Upper lobe of right lung (tissue), 1 donor: ENCODE data around the gene UPK2. TPM values are rescaled to one million over a fixed set of nuclear protein-coding genes. Genes with fewer than 3 reads are reported as not detected.
A peak's percentile ranks its signal among the peaks of the same experiment; 100 is the strongest.
"Not testable (repeated sequence)": the region's sequence is repeated elsewhere in the genome, so short reads cannot be mapped to it uniquely, and the experiment has no call there.

Experiments
- ATAC-seq: fragments of 200-7000 bp; cut with Tn5 transposase; one replicate; pipeline ENCODE4 v1.9.1; 2020; ENCODE audit warnings: mild to moderate bottlenecking, moderate library complexity
- DNase-seq: peaks from one replicate; pipeline ENCODE4 v3.0.0-alpha.2; 2020
- H3K27ac ChIP-seq: fragments of 200-600 bp; one replicate; pipeline ENCODE4 v1.8.0; 2022
- H3K27me3 ChIP-seq: fragments of 200-600 bp; one replicate; pipeline ENCODE4 v1.8.0; 2022; ENCODE audit warnings: mild to moderate bottlenecking
- H3K36me3 ChIP-seq: fragments of 200-600 bp; one replicate; pipeline ENCODE4 v1.8.0; 2022
- H3K4me1 ChIP-seq: fragments of 200-600 bp; one replicate; pipeline ENCODE4 v1.8.0; 2022
- H3K4me3 ChIP-seq: fragments of 200-600 bp; one replicate; pipeline ENCODE4 v1.8.0; 2022; ENCODE audit warnings: mild to moderate bottlenecking
- H3K9me3 ChIP-seq: fragments of 200-600 bp; one replicate; pipeline ENCODE4 v1.8.0; 2022
- intact Hi-C: fragments of 100-400 bp; cut with DNase I; formaldehyde crosslinking; loops from one replicate; pipeline ENCODE4 v1.11.0; 2022
- total RNA-seq: library from RNA; stranded (reverse); fragmentation: NEBNext Ultra II Directional; extraction: Animal tissue kit (Norgen Biotek cat#: 25700); gene quantifications from one replicate; pipeline ENCODE4 v1.2.1, GENCODE V29; 2021
- TF ChIP-seq, protein P1 (sequence below): fragments of 200-600 bp; IDR thresholded peaks from one replicate; pipeline ENCODE4 v1.8.0; 2022; ENCODE audit warnings: antibody characterized with exemption
- donor health status: DM: no; HTN: yes; CAD: no; lungs with severe emphysema.

Gene UPK2
- total RNA-seq, 1 donor from 2014 or later: not detected

- no peaks in the 10 kb centered on the region for H3K27me3 ChIP-seq
- H3K36me3 ChIP-seq: no peaks in the 10 kb centered on the region
- TF ChIP-seq, protein P1, sequence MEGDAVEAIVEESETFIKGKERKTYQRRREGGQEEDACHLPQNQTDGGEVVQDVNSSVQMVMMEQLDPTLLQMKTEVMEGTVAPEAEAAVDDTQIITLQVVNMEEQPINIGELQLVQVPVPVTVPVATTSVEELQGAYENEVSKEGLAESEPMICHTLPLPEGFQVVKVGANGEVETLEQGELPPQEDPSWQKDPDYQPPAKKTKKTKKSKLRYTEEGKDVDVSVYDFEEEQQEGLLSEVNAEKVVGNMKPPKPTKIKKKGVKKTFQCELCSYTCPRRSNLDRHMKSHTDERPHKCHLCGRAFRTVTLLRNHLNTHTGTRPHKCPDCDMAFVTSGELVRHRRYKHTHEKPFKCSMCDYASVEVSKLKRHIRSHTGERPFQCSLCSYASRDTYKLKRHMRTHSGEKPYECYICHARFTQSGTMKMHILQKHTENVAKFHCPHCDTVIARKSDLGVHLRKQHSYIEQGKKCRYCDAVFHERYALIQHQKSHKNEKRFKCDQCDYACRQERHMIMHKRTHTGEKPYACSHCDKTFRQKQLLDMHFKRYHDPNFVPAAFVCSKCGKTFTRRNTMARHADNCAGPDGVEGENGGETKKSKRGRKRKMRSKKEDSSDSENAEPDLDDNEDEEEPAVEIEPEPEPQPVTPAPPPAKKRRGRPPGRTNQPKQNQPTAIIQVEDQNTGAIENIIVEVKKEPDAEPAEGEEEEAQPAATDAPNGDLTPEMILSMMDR: no peak
- intact Hi-C loops: no loop called here
- no peaks in the 10 kb centered on the region for H3K4me1 ChIP-seq
- no peaks in the 10 kb centered on the region for H3K9me3 ChIP-seq
- no peak for DNase-seq
- no peak for ATAC-seq
- no peak overlapping the region for H3K4me3 ChIP-seq
- H3K27ac ChIP-seq: no peak overlapping the region
These were observed 5.1 kb downstream of the UPK2 start for GRCh38 chr11:118961189-118961588.

DNA sequence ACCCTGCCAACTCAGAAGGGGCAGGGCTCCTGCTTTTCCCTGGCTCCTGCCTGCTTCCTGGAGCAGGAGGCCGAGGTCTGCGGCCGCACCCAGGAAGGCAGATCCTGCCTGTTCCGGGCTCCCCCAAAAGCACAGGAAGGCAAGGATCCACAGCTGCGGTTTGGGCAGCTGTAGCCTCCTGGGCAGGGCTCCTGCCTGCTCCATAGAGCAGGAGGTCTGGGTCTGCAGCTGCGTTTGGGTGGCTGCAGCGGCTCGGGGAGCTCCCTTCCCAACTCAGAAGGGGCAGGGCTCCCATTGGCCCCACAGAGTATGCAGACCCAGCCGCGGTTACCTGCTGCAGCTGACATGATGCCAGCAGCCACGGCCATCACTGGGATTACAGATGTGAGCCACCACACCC, 5.5 kb downstream of the UPK2 start:
- Histone ChIP-seq H3K4me1 (no peaks in the 10 kb centered on the region), H3K9me3 (no peaks in the 10 kb centered on the region), H3K27me3 (no peaks in the 10 kb centered on the region), H3K27ac (no peak overlapping the region), H3K36me3 (no peaks in the 10 kb centered on the region), H3K4me3 (no peak overlapping the region)
- intact Hi-C loops: no loop called here
- no peak for DNase-seq
- no peak for ATAC-seq
- TF ChIP-seq, protein P1: no peak

- H3K27me3 ChIP-seq, H3K4me3 ChIP-seq, H3K36me3 ChIP-seq, H3K4me1 ChIP-seq, DNase-seq, intact Hi-C loops, H3K9me3 ChIP-seq, H3K27ac ChIP-seq, ATAC-seq: not testable (repeated sequence)
These were observed 13.4 kb downstream of the UPK2 start for GRCh38 chr11:118969508-118969907.

DNA sequence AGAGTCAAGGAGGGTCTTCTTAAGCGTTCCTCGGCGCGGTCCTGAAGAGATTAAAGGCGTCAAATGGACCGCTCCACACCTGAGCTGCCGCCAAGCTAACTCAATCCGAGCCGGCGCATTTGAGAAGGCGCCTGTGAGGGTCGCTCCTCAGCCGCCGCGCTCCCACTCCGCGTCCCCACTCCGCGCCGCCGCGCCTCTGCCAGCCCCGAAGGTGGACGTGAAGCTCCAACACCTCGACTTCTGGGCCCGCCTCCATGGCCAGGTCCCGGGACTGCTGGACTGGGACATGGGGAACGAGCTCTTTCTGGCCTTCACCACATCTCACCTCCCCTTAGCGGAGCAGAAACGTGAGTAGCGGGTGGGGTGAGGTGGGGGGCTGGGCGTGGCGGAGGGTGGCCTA, 15.5 kb downstream of the UPK2 start, which contains the start of gene FOXR1:
FOXR1 (plus strand) TSS at position 116 of the 400 bp plus-strand sequence; CDS start at position 287, 171 bp downstream.
- intact Hi-C loops: no loop called here
- Histone ChIP-seq H3K4me3 (no peak within 1 kb of the TSS), H3K4me1 (no peaks in the 10 kb centered on the region), H3K27ac (no peak within 1 kb of the TSS), H3K9me3 (no peaks in the 10 kb centered on the region), H3K36me3 (no peaks in the 10 kb centered on the region), H3K27me3 (peaks cover 6% of the 10 kb centered on the region)
- no peak for DNase-seq
- no peak for ATAC-seq
- TF ChIP-seq, protein P1: no peak

GRCh38 chr11:118973985-118974384, 17.9 kb downstream of the UPK2 start:
- DNase-seq (no peak), ATAC-seq (peak; percentile 86)
- TF ChIP-seq, protein P1: no peak
- H3K27ac ChIP-seq: no peak overlapping the region
- H3K4me1 ChIP-seq: no peaks in the 10 kb centered on the region
- H3K9me3 ChIP-seq: no peaks in the 10 kb centered on the region
- no peaks in the 10 kb centered on the region for H3K36me3 ChIP-seq
- intact Hi-C loops: no loop called here
- no peak overlapping the region for H3K4me3 ChIP-seq
- peaks cover 6% of the 10 kb centered on the region for H3K27me3 ChIP-seq

GRCh38 chr11:118975771-118976709, 19.9 kb downstream of the UPK2 start:
- Histone ChIP-seq H3K4me3 (no peak overlapping the region), H3K4me1 (peaks cover 10% of the 10 kb centered on the region), H3K27ac (no peak overlapping the region), H3K27me3 (peaks cover 3% of the 10 kb centered on the region), H3K36me3 (no peaks in the 10 kb centered on the region), H3K9me3 (no peaks in the 10 kb centered on the region)
- ATAC-seq: no peak
- no peak for DNase-seq
- intact Hi-C loops: no loop called here
- TF ChIP-seq, protein P1: no peak
